ENCODE results near the gene IMPG2. TPM values are rescaled to one million over a fixed set of nuclear protein-coding genes. Genes with fewer than 3 reads are reported as not detected.

Gene IMPG2
- total RNA-seq, 2 experiments from 2014 or later = 0.23 to 0.29 TPM

DNA sequence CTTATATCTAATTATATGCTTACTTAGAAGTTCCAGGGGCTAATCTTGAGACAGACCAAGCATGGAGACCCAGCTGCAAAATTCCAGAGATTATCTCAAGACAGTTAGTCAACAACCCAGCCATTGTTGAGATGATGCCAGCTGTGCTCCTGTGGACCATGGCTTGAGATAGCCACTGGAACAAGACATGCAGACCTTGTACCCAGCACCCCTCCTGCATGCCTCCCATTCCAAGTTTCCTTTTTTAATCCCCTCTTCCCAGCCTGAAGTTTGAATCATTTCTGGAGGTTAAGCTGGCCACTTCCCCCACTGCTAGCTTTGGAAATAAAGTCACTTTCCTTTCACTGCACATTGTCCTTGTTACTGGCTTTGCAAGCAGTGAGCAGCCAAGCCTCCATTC lies 53.8 kb downstream of the IMPG2 start:
- ATAC-seq = no peak
- Mint-ChIP-seq H3K4me3 (no peak overlapping the region), H3K27me3 (no peaks in the 10 kb centered on the region), H3K9me3 (ENCODE audit: low read depth) (peaks cover 2% of the 10 kb centered on the region), H3K27ac (no peak overlapping the region), H3K36me3 (peaks cover 8% of the 10 kb centered on the region), H3K4me1 (peaks cover 5% of the 10 kb centered on the region)
- DNase-seq = no peak
- CTCF ChIA-PET = no interaction called here

DNA sequence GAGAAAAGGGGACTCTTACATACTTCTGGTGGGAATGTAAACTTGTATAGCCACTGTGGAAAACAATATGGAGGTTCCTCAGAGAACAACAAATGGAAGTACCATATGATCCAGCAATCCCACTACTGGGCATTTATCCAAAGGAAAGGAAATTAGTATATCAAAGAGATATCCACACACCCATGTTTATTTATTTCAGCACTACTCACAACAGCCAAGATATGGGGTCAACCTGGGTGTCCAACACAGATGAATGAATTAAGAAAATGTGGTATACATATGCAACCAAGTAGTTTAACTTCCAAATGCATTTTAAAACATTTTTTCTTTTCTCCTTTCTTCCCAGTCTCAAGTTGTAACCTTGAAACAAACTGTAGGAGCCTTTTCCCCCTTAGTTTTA lies 54.3 kb downstream of the IMPG2 start:
- peaks cover 5% of the 10 kb centered on the region for H3K4me1 Mint-ChIP-seq
- H3K27ac Mint-ChIP-seq = no peak overlapping the region
- H3K4me3 Mint-ChIP-seq = no peak overlapping the region
- H3K36me3 Mint-ChIP-seq = peaks cover 8% of the 10 kb centered on the region
- DNase-seq = no peak
- H3K9me3 Mint-ChIP-seq (ENCODE audit: low read depth) = peaks cover 2% of the 10 kb centered on the region
- no peaks in the 10 kb centered on the region for H3K27me3 Mint-ChIP-seq
- ATAC-seq = no peak
- CTCF ChIA-PET = no interaction called here

DNA sequence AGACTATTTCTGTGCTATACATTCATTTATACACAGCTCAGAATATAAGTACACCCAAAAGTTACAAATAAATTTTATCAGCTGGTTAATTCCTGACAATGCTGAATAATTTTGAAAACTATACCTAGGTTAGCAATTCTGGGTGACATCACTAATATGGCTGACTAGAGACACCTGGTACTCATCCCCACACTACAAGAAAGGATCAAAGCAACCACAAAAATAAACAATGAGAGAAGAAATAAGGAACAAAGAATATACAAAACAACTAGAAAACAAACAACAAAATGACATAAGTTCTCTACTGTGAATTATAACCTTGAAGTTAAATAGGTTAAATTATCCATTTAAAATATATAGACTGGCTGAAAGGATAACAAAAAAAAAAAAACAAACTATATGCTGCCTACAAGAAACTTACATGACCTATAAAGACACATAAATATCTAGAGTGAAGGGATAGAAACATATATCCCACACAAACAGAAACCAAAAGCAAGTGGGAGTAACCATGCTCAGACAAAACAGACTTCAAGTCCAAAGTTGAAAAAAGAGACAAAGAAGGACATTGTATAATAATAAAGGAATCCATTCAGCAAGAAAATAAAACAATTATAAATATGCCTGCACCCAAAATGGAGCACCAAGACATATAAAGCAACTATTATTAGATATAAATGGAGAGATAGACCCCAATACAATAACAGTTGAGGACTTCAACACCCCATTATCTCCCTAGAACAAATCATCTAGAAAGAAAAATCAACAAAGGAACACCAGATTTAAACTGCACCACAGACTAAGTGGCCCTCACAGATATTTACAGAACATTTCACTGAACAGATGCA lies 57.8 kb downstream of the IMPG2 start:
- Mint-ChIP-seq H3K27me3 (no peaks in the 10 kb centered on the region), H3K27ac (no peak overlapping the region), H3K4me3 (no peak overlapping the region), H3K4me1 (peaks cover 5% of the 10 kb centered on the region), H3K9me3 (ENCODE audit: low read depth) (peaks cover 2% of the 10 kb centered on the region), H3K36me3 (peaks cover 6% of the 10 kb centered on the region)
- no peak for DNase-seq
- no peak for ATAC-seq
- CTCF ChIA-PET = no interaction called here

DNA sequence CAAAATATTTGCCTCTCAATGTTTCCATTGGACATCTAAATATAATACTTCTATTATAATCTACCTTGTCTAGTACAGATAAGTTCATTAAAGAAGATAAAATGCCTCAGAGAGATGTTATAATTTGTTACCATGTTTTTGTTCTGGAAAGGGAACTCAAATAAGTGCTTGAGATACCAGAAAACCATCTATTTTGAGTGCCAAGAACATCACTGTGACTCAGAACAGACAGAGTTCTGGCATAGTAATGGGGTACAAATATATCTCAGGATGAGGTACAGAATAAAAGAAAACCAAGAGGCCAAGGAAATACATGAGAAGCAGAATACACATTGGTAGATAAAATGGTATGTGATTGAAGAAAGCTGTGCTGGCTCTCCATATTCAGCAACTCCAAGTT lies 58.9 kb downstream of the IMPG2 start:
- Mint-ChIP-seq H3K27me3 (no peaks in the 10 kb centered on the region), H3K9me3 (ENCODE audit: low read depth) (peaks cover 2% of the 10 kb centered on the region), H3K27ac (no peak overlapping the region), H3K36me3 (peaks cover 6% of the 10 kb centered on the region), H3K4me3 (no peak overlapping the region), H3K4me1 (peaks cover 5% of the 10 kb centered on the region)
- CTCF ChIA-PET = no interaction called here
- no peak for DNase-seq
- no peak for ATAC-seq

DNA sequence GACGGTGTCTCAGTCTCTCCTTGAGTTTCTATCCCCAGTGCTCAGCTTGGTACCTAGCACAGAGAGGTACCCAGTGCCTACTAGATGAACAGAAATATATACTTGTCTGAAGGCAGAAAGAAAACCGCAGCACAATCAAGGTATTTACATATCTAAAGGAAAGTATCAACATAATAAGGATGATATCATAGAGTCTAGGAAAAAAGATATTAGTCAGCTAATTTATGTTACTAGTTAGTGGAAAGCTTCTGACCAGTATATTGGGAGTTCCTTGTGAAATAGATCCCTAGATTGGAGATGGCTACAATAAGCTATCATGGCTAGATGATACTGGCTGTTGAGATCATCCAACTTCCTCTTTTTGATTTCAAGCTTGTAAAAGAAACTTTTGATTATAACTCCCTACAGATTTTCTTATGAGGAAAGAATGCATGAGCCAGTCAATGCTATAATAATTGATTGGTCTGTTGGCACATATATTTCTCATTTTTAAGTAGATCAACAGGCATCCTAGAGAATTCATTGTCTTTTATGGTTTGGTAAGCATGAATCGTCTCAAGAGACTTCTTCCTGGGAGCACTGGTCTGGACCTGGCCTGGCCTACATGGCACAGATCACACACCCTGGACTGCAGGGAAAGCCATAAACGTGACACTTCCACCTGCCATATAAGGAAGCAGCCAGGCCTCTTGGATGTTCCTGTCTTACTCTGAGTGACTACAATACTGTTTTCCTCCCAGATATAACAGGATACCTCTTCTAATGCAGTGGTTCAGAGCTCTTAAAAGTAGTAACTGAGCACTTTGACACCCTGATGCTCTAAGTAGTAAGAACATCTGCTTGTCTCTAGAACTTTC lies 60.7 kb downstream of the IMPG2 start:
- no peaks in the 10 kb centered on the region for H3K27me3 Mint-ChIP-seq
- CTCF ChIA-PET = no interaction called here
- no peak overlapping the region for H3K4me3 Mint-ChIP-seq
- H3K9me3 Mint-ChIP-seq (ENCODE audit: low read depth) = peaks cover 2% of the 10 kb centered on the region
- ATAC-seq (no peak), DNase-seq (no peak)
- peaks cover 5% of the 10 kb centered on the region for H3K4me1 Mint-ChIP-seq
- H3K27ac Mint-ChIP-seq = no peak overlapping the region
- H3K36me3 Mint-ChIP-seq = peaks cover 6% of the 10 kb centered on the region

DNA sequence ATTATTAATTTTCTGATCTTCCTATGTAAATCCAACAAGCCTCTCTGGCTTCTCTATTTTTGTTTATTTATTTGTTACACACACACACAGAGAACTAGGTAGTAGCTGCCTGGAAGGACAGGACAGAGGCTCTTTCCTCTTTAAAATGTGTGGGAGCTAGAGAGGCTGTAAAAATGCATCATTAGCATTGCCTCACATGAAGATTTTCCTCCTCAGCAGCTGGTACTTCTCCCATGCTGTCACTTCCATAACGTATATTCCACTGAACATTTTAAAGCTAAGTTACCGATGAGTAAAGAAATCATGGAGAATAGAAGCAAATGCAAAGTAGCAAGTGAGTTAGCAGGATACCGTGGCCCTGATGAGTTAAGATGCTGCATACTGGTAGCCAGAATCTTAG lies 63.9 kb downstream of the IMPG2 start:
- DNase-seq (no peak), ATAC-seq (no peak)
- Mint-ChIP-seq H3K4me3 (no peak overlapping the region), H3K4me1 (no peaks in the 10 kb centered on the region), H3K36me3 (no peaks in the 10 kb centered on the region), H3K9me3 (ENCODE audit: low read depth) (no peaks in the 10 kb centered on the region), H3K27me3 (no peaks in the 10 kb centered on the region), H3K27ac (no peak overlapping the region)
- CTCF ChIA-PET = no interaction called here

DNA sequence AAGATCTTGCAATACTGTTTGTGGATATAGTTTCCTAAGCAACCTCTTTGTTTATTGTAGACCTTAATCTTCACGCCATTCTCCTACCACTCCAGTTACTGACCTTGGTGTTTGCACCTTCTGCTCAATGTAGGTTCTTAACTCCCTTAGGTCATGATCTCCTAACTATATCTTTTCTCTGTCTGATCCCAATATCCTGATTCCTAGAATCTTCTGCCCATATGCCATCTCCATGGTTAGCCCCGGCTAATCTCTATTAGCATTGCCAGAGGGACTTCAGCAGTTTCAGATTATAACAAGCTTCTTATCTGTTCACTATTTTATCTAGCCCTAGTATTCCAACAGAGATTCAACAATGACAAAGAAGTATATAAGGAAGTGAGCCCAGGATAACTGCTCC lies 64.9 kb downstream of the IMPG2 start:
- H3K9me3 Mint-ChIP-seq (ENCODE audit: low read depth) = no peaks in the 10 kb centered on the region
- DNase-seq = no peak
- ATAC-seq = no peak
- no peaks in the 10 kb centered on the region for H3K36me3 Mint-ChIP-seq
- H3K27ac Mint-ChIP-seq = no peak overlapping the region
- CTCF ChIA-PET = no interaction called here
- no peak overlapping the region for H3K4me3 Mint-ChIP-seq
- H3K4me1 Mint-ChIP-seq = no peaks in the 10 kb centered on the region
- no peaks in the 10 kb centered on the region for H3K27me3 Mint-ChIP-seq

DNA sequence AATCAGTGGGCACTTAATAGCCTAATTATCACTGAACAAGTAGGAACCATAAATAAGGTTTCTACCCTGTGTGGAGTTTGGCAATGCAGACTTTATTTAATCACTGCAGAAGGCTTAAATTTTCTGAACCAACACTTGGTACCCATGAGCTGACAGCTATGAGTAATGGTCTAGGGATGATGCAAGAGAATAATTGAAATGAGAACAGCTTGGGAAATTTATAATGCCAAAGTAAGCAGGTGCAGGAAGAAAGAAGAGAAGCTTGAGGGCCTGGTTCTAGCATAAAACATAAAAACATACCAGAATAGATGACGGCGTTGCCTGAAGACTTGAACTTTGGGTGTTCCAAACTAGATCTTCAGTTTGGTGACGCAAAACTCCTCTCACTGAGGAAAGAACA lies 67.0 kb downstream of the IMPG2 start:
- H3K9me3 Mint-ChIP-seq (ENCODE audit: low read depth) = no peaks in the 10 kb centered on the region
- no peak overlapping the region for H3K27ac Mint-ChIP-seq
- DNase-seq (no peak), ATAC-seq (no peak)
- H3K4me1 Mint-ChIP-seq = no peaks in the 10 kb centered on the region
- no peaks in the 10 kb centered on the region for H3K27me3 Mint-ChIP-seq
- no peaks in the 10 kb centered on the region for H3K36me3 Mint-ChIP-seq
- CTCF ChIA-PET = no interaction called here
- no peak overlapping the region for H3K4me3 Mint-ChIP-seq

DNA sequence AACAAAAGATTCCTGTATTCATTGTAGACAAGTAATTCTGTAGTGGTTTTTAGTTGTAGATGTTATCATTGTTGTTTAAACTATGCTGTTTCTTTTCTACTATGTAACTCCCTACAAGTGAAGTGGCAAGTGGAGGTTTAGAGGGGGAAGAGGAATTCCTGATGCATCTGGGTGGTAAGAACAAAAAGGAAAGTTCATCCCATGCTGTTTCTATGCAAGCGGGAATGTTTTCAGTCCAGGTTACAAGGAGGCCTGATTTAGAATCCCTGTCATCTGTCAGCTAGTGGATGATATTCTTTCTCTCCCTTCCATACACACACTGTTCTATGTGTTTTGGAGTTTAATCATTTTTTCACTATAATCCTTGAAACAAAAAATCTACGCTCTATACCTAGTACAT lies 67.4 kb downstream of the IMPG2 start:
- CTCF ChIA-PET = no interaction called here
- no peak overlapping the region for H3K4me3 Mint-ChIP-seq

DNA sequence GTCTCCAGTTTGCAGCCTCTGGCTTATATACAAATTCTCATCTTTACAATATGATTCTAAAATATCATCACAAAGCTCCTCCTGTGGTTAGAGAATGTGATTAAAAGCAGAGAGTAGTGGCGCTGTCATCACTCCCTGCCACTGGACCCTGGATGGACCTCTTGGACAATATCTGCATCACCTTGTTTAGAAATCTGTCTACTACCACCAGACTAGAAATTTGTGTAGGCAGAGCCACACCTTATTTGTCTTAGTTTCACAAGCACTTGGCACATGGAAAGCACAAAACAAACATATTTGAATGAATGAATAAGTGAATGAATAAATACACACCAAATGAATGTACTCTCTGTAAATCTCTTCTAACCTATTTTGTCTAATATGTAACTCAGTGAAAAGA lies 68.1 kb downstream of the IMPG2 start:
- H3K9me3 Mint-ChIP-seq (ENCODE audit: low read depth) = no peaks in the 10 kb centered on the region
- H3K36me3 Mint-ChIP-seq = no peaks in the 10 kb centered on the region
- H3K4me3 Mint-ChIP-seq = no peak overlapping the region
- H3K27ac Mint-ChIP-seq = no peak overlapping the region
- DNase-seq (no peak), ATAC-seq (no peak)
- H3K4me1 Mint-ChIP-seq = no peaks in the 10 kb centered on the region
- CTCF ChIA-PET = no interaction called here
- H3K27me3 Mint-ChIP-seq = no peaks in the 10 kb centered on the region

More for the DNA sequence above, 67.4 kb downstream of the IMPG2 start:
- Mint-ChIP-seq H3K36me3 (no peaks in the 10 kb centered on the region), H3K27ac (no peak overlapping the region), H3K9me3 (ENCODE audit: low read depth) (no peaks in the 10 kb centered on the region), H3K4me1 (no peaks in the 10 kb centered on the region), H3K27me3 (no peaks in the 10 kb centered on the region)
- DNase-seq (no peak), ATAC-seq (no peak)

DNA sequence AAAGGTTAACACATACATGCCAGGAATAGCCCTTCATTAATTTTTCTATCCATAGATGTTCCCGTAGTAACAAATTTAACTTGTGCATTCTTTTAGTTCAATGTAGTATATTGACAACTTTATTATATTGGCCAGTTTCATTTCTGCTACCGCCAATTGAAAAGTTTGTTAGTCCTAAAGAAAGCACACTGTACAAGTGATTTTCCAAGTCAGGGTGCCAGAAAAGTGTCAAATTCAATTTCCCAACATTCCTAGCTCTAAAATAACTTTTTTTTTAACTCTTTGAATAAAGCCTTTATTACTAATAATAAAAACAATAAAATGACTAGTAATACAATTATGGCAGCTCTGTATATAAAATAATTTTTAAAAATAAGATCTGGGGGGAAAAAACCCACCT lies 68.9 kb downstream of the IMPG2 start:
- ATAC-seq (no peak), DNase-seq (no peak)
- Mint-ChIP-seq H3K36me3 (no peaks in the 10 kb centered on the region), H3K4me1 (no peaks in the 10 kb centered on the region), H3K9me3 (ENCODE audit: low read depth) (no peaks in the 10 kb centered on the region), H3K4me3 (no peak overlapping the region), H3K27me3 (no peaks in the 10 kb centered on the region), H3K27ac (no peak overlapping the region)
- CTCF ChIA-PET = no interaction called here

DNA sequence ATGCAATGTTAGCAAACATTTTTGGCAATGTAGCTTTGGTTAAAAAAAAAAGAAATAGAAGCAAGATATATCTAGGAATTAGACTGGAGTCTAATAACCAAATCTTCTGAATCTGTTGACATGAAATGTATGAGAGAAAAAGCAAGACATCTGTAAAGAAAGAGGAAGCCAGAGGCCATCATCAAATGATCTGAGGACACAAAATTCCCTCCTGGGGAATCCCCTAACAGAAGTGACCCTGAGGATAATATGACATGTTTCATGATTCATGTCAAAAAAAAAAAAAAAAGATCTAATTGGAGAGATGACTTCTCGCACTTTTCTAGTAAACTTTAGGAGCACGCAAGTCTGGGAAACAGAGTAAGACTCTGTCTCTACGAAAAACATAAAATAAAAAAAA lies 70.9 kb downstream of the IMPG2 start:
- no peak overlapping the region for H3K4me3 Mint-ChIP-seq

DNA sequence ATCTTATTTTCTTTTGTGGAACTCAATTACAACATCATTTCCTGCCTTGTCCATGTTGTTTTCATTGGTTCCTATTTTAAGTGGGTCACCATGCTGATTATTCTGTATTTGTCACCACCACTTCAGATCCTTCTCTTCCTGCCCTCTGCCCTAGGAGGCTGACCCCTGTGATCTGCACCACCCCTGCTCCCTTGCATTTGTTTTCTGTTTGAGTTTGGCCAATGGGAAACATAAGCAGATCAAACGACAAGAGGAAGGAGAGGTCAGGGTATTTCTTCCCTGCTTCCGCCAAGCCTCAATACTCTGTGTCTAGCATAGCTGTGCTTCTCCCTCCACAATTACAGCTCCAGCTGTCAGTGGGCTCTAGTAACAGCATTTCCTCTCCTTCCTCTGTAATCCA lies 71.6 kb downstream of the IMPG2 start:
- H3K36me3 Mint-ChIP-seq = no peaks in the 10 kb centered on the region
- no peaks in the 10 kb centered on the region for H3K9me3 Mint-ChIP-seq (ENCODE audit: low read depth)
- ATAC-seq (no peak), DNase-seq (no peak)
- H3K4me1 Mint-ChIP-seq = no peaks in the 10 kb centered on the region
- H3K4me3 Mint-ChIP-seq = no peak overlapping the region
- CTCF ChIA-PET = no interaction called here
- no peak overlapping the region for H3K27ac Mint-ChIP-seq
- H3K27me3 Mint-ChIP-seq = no peaks in the 10 kb centered on the region

More for the DNA sequence above, 70.9 kb downstream of the IMPG2 start:
- no peak for ATAC-seq
- no peak overlapping the region for H3K27ac Mint-ChIP-seq
- no peaks in the 10 kb centered on the region for H3K27me3 Mint-ChIP-seq
- H3K36me3 Mint-ChIP-seq = no peaks in the 10 kb centered on the region
- H3K9me3 Mint-ChIP-seq (ENCODE audit: low read depth) = no peaks in the 10 kb centered on the region
- H3K4me1 Mint-ChIP-seq = no peaks in the 10 kb centered on the region
- CTCF ChIA-PET = no interaction called here
- no peak for DNase-seq

DNA sequence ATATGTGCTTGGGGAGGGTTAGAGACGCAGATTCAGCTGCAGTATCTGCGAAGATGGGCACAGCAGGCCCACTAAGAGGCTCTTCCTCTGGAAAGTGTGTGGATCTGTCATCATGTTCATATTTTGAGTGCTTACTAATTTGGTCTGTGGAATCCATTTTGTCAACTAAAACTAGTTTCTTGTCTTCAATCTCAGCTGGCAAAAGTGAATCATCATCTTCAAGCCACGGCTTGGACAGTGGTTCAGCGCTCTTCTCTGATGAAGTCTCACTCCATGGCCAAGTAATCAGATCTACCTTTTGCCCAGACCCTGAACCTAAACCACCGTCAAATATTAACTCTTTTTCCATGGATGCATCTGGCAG lies 76.2 kb downstream of the IMPG2 start:
- Mint-ChIP-seq H3K27me3 (no peaks in the 10 kb centered on the region), H3K9me3 (ENCODE audit: low read depth) (no peaks in the 10 kb centered on the region), H3K36me3 (peaks cover 5% of the 10 kb centered on the region), H3K4me1 (no peaks in the 10 kb centered on the region), H3K4me3 (no peak overlapping the region), H3K27ac (no peak overlapping the region)
- ATAC-seq = no peak
- CTCF ChIA-PET = no interaction called here
- no peak for DNase-seq

All from activated CD8-positive, alpha-beta memory T cell treated with anti-CD3 and anti-CD28 coated beads, Interleukin-2, amount 10 ng/mL, durations not matched to agents 7 days and 5 days (primary cell).